Endothelial cell of umbilical vein (primary cell): ENCODE results near the gene PROC.

Experiments used
- CTCF ChIP-seq, 2 donors: IDR thresholded peaks; 1 replicate in 1 of 2; 2 replicates in 1 of 2; pipeline ENCODE4 v1.5.1; 2011; ENCODE audit warnings: low read length in 2 of 2, mild to moderate bottlenecking in 2 of 2, moderate library complexity in 2 of 2, control low read depth in 1 of 2, inconsistent platforms in 1 of 2, low read depth in 1 of 2; ENCODE audit not compliant: insufficient read depth in 1 of 2; ENCODE audit errors: extremely low read depth in 1 of 2
- EZH2 ChIP-seq: IDR thresholded peaks from 2 replicates; pipeline ENCODE4 v1.6.1; 2012; ENCODE audit warnings: borderline replicate concordance, low read depth, mild to moderate bottlenecking, moderate library complexity, low read length, inconsistent platforms; ENCODE audit not compliant: severe bottlenecking
- FOS ChIP-seq: IDR thresholded peaks from 2 replicates; pipeline ENCODE4 v1.6.1; 2011; ENCODE audit warnings: mild to moderate bottlenecking, low read length, moderate library complexity, borderline replicate concordance; ENCODE audit not compliant: insufficient read depth
- MAX ChIP-seq: IDR thresholded peaks from 2 replicates; pipeline ENCODE4 v1.6.1; 2011; ENCODE audit not compliant: insufficient read depth, insufficient read length
- POLR2A ChIP-seq: IDR thresholded peaks from 2 replicates; pipeline ENCODE4 v1.6.1; 2012; ENCODE audit warnings: low read depth, mild to moderate bottlenecking, control low read depth, low read length
- POLR2AphosphoS5 ChIP-seq: IDR thresholded peaks from 2 replicates; pipeline ENCODE4 v1.6.1; 2012; ENCODE audit warnings: low read depth, mild to moderate bottlenecking, control low read depth, low read length, moderate library complexity; ENCODE audit not compliant: insufficient read depth

GRCh38 chr2:127381762-127382161 is 36.5 kb upstream of the PROC start:
- TF ChIP-seq POLR2AphosphoS5: no peak
- TF ChIP-seq CTCF (IDR thresholded peaks at IDR 0.05; ENCODE audit: extremely low read depth in 1 of 2, insufficient read depth in 1 of 2, low read depth in 1 of 2, low read length in 2 of 2): no peak
- no peak for TF ChIP-seq MAX
- no peak for TF ChIP-seq POLR2A
- TF ChIP-seq FOS: no peak
- TF ChIP-seq EZH2: no peak
